K562 (cell line): ENCODE measurements around the gene TMEM181. TPM values are rescaled to one million over a fixed set of nuclear protein-coding genes. Genes with fewer than 3 reads are reported as not detected.

Experiments
- ATAC-seq: fragments of 200-7000 bp; cut with Tn5 transposase; 3 replicates; pipeline ENCODE4 v1.9.1; 2020; ENCODE audit warnings: moderate library complexity
- BruUV-seq: library from RNA; stranded (reverse); fragments of 400-500 nt; replicated peaks from 2 replicates; lab custom pipeline; 2021; lab: Mats Ljungman, UMichigan
- CTCF ChIA-PET: fragments of 300-600 bp; formaldehyde crosslinking; extraction: SDS; loops from one replicate; lab custom pipeline; 2021; ENCODE audit warnings: low intra/inter-chr PET ratio; lab: Yijun Ruan, JAX
- POLR2A ChIA-PET: fragments of 300-600, 350-650 bp; sonication (Branson Sonifier 250); formaldehyde crosslinking; extraction: SDS; loops from one replicate; lab custom pipeline; 2021; ENCODE audit warnings: antibody characterized with exemption, inconsistent platforms; lab: Yijun Ruan, JAX
- DNase-seq, 4 experiments: peaks; one replicate each; pipeline versions ENCODE4 v3.0.0 to v3.0.0-alpha.2; 2011 to 2018; ENCODE audit warnings: low spot score in 3 of 4, mixed read lengths in 3 of 4; ENCODE audit errors: extremely low read depth in 1 of 4
- FAIRE-seq: peaks from 2 replicates; lab custom pipeline; 2011; peaks lifted over from hg19 to GRCh38; lab: Jason Lieb, UNC
- H2AFZ ChIP-seq: 2 replicates; pipeline ENCODE4 v1.6.0; 2011; ENCODE audit warnings: low read depth, low read length, control low read depth, inconsistent platforms
- H3K27ac ChIP-seq: fragments of 200-600 bp; 3 replicates; pipeline ENCODE4 v1.8.0; 2011; ENCODE audit warnings: low read depth, mild to moderate bottlenecking, control low read depth, inconsistent platforms, low read length, moderate library complexity, mixed read lengths; ENCODE audit errors: extremely low read depth
- H3K27me3 ChIP-seq, 2 experiments: fragments of 300-600 bp in 1 of 2; 2 replicates in 1 of 2; 3 replicates in 1 of 2; pipeline versions ENCODE4 v1.6.0 to v1.8.0; 2011; ENCODE audit warnings: inconsistent platforms in 2 of 2, low read length in 2 of 2, mild to moderate bottlenecking in 1 of 2, mixed read lengths in 1 of 2, moderate library complexity in 1 of 2; ENCODE audit not compliant: control insufficient read depth in 2 of 2, insufficient read depth in 2 of 2
- H3K36me3 ChIP-seq: fragments of 300-600 bp; 3 replicates; pipeline ENCODE4 v1.8.0; 2011; ENCODE audit warnings: mild to moderate bottlenecking, low read length, inconsistent platforms; ENCODE audit not compliant: control insufficient read depth, insufficient read depth
- H3K4me1 ChIP-seq, 2 experiments: fragments of 200-600 bp in 1 of 2; replicated peaks in 1 of 2; 2 replicates in 1 of 2; 3 replicates in 1 of 2; pipeline versions ENCODE4 v1.5.1 to v1.8.0; 2011; ENCODE audit warnings: inconsistent platforms in 2 of 2, low read length in 2 of 2, mild to moderate bottlenecking in 1 of 2, mixed read lengths in 1 of 2, moderate library complexity in 1 of 2; ENCODE audit not compliant: control insufficient read depth in 2 of 2, insufficient read depth in 2 of 2
- H3K4me2 ChIP-seq: 2 replicates; pipeline ENCODE4 v1.6.1; 2011; ENCODE audit warnings: low read length, control low read depth, inconsistent platforms, mixed read lengths; ENCODE audit not compliant: insufficient read depth
- H3K4me3 ChIP-seq: fragments of 200-600 bp; sonication (generic), shearing (Covaris generic); 2 replicates; pipeline ENCODE4 v1.5.1; 2016; ENCODE audit warnings: control low read depth, inconsistent platforms
- H3K79me2 ChIP-seq: fragments of 200-600 bp; 3 replicates; pipeline ENCODE4 v1.8.0; 2011; ENCODE audit warnings: low read length, inconsistent platforms; ENCODE audit not compliant: control insufficient read depth, insufficient read depth
- H3K9ac ChIP-seq, 2 experiments: 2 replicates each; pipeline versions ENCODE4 v1.6.0 to v1.6.1; 2011; ENCODE audit warnings: low read depth in 2 of 2, low read length in 2 of 2, control low read depth in 1 of 2, inconsistent platforms in 1 of 2, mild to moderate bottlenecking in 1 of 2, mixed read lengths in 1 of 2; ENCODE audit not compliant: insufficient read depth in 1 of 2
- H3K9me1 ChIP-seq: one replicate; pipeline ENCODE4 v1.6.0; 2011; ENCODE audit warnings: inconsistent platforms, mild to moderate bottlenecking, low read length, moderate library complexity; ENCODE audit not compliant: control insufficient read depth, insufficient read depth
- H3K9me3 ChIP-seq: replicated peaks from 2 replicates; pipeline ENCODE4 v1.5.1; 2011; ENCODE audit warnings: low read depth, low read length, inconsistent platforms; ENCODE audit not compliant: control insufficient read depth, insufficient read depth
- H4K20me1 ChIP-seq: replicated peaks from 2 replicates; pipeline ENCODE4 v1.6.1; 2011; ENCODE audit warnings: low read length, inconsistent platforms, mixed read lengths; ENCODE audit not compliant: control insufficient read depth, insufficient read depth
- HMGXB4 ChIP-seq: sonication (generic); formaldehyde crosslinking; IDR thresholded peaks from 2 replicates; pipeline ENCODE4 v1.8.1; 2023; ENCODE audit warnings: mild to moderate bottlenecking, missing genetic modification reagents
- MCM7 ChIP-seq, 2 experiments: fragments of 450-650 bp; IDR thresholded peaks; 2 replicates each; pipeline ENCODE4 v1.6.1; 2016 to 2018
- POLR2G ChIP-seq: fragments of 200-400 bp; formaldehyde crosslinking; IDR thresholded peaks from 2 replicates; pipeline ENCODE4 v1.6.1; 2017; ENCODE audit warnings: low read depth, mild to moderate bottlenecking, antibody characterized with exemption, low read length, moderate library complexity
- SUPT5H ChIP-seq: fragments of 450-650 bp; IDR thresholded peaks from 2 replicates; pipeline ENCODE4 v1.6.1; 2016
- TRIM28 ChIP-seq: fragments of 450-650 bp; IDR thresholded peaks from 2 replicates; pipeline ENCODE4 v1.6.1; 2017
- WGBS: fragments of 100-300 bp; shearing (Covaris generic); methylation state at CpG from one replicate; pipeline ENCODE4 v1.1.6; 2016; ENCODE audit warnings: low coverage, mixed read lengths; ENCODE audit not compliant: insufficient coverage; ENCODE audit errors: missing lambda C conversion rate; 5-methylcytosine and 5-hydroxymethylcytosine counted together
- in situ Hi-C: fragments of 300-500 bp; cut with MboI; formaldehyde crosslinking; loops from 4 replicates; pipeline ENCODE4 v1.15.0; 2018; ENCODE audit warnings: inconsistent platforms, mixed read lengths
- intact Hi-C: fragments of 100-400 bp; cut with micrococcal nuclease; formaldehyde crosslinking; loops from 2 replicates; pipeline ENCODE4 v1.14.2; 2022
- polyA plus RNA-seq, 8 experiments: library from polyadenylated mRNA; depleted of rRNA in 4 of 8; stranded (reverse) in 5 of 8; unstranded in 3 of 8; fragments of >200 nt; fragmentation: Nextera tagmentation in 2 of 8; fragmentation: Illumina TruSeq in 1 of 8; extraction: Ambion mirVana in 2 of 8; extraction: Trizol in 1 of 8; gene quantifications; 2 replicates each; pipeline versions ENCODE4 v1.2.1 to v1.2.3, GENCODE V29; 2011 to 2014; ENCODE audit warnings: inconsistent platforms in 1 of 8, missing spikeins in 1 of 8
- total RNA-seq, 7 experiments: library from RNA; depleted of rRNA in 6 of 7; stranded (reverse); fragments of >200 nt in 6 of 7; fragmentation: Illumina TruSeq in 2 of 7; extraction: Trizol in 2 of 7; gene quantifications; 2 replicates each; pipeline versions ENCODE4 v1.2.1 to v1.2.3, GENCODE V29; 2011 to 2021; ENCODE audit warnings: low replicate concordance in 1 of 7

Gene TMEM181
- total and polyA plus RNA-seq, 9 of the 15 experiments (the other 6 are each of a cell fraction or from before 2014, with no cell fraction given): 5.6 to 27.2 (median 19.9) TPM

GRCh38 chr6:158635427-158636073 lies 75.7 kb downstream of the TMEM181 start:
- DNase-seq: no peak
- H4K20me1 ChIP-seq: peaks cover 21% of the 10 kb centered on the region
- ChIA-PET POLR2A (interaction anchor here (0.7 kb wide), 1 partner anchor 99 kb away, joined by 3 read pairs; no protein-coding TSS in a partner anchor), CTCF (no interaction called here)
- no peaks in the 10 kb centered on the region for H3K9me1 ChIP-seq
- intact Hi-C loops (no loop called here), in situ Hi-C loops (no loop called here)
- H3K79me2 ChIP-seq: peaks cover 7% of the 10 kb centered on the region; the same call in 2 of the 3 replicates
- no peak for FAIRE-seq
- peaks cover 76% of the 10 kb centered on the region for H3K36me3 ChIP-seq
- no peak for ATAC-seq
- H2AFZ ChIP-seq: no peak overlapping the region
- no peak overlapping the region for H3K27ac ChIP-seq
- 92% methylated on average over 7 of the region's 7 CpGs for WGBS
- H3K9me3 ChIP-seq: no peaks in the 10 kb centered on the region
- BruUV-seq: no TSS peak
- H3K4me3 ChIP-seq: no peak overlapping the region
- no peaks in the 10 kb centered on the region for H3K27me3 ChIP-seq
- peaks cover 14 to 20% of the 10 kb centered on the region in 2 experiments for H3K4me1 ChIP-seq
- H3K4me2 ChIP-seq: no peak overlapping the region
- H3K9ac ChIP-seq: no peak overlapping the region
- TF ChIP-seq HMGXB4: no peak

DNA sequence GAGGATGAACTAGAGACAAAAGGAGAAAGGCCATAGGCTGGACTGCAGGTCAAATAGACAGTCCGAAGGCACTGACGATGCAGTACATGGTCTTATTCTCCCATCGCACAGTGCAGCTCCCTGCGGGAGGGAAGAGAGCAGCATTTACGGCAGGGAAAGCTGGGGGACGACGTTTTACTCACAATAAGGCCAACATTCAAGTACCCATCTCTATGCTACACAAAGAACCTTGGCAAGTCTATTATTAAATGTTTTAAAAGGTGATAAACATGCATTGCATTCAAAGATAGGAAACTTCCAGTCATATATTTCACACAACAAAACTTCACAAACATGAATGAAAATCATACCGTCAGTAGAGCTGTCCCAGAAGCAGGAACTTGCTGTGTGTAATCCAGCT lies 76.9 kb downstream of the TMEM181 start:
- ATAC-seq (no peak), FAIRE-seq (no peak), DNase-seq (no peak)
- H3K79me2 ChIP-seq: peaks cover 17% of the 10 kb centered on the region; the same call in 2 of the 3 replicates
- H3K9ac ChIP-seq: no peak overlapping the region
- H3K27me3 ChIP-seq: no peaks in the 10 kb centered on the region
- no peak overlapping the region for H3K27ac ChIP-seq
- in situ Hi-C loops: no loop called here
- peaks cover 4 to 13% of the 10 kb centered on the region in 2 experiments; a peak in 4 of 5 replicates for H3K4me1 ChIP-seq
- TSS peak; percentile 13 for BruUV-seq
- peaks cover 71% of the 10 kb centered on the region for H3K36me3 ChIP-seq
- 92% methylated on average over 8 of the region's 8 CpGs for WGBS
- no peaks in the 10 kb centered on the region for H3K9me3 ChIP-seq
- intact Hi-C loops: no loop called here
- ChIA-PET CTCF (no interaction called here), POLR2A (interaction anchor here (1.6 kb wide), 1 partner anchor 13 kb away, joined by 4 read pairs; no protein-coding TSS in a partner anchor)
- peaks cover 17% of the 10 kb centered on the region for H4K20me1 ChIP-seq
- no peak overlapping the region for H3K4me3 ChIP-seq
- no peak overlapping the region for H3K4me2 ChIP-seq
- TF ChIP-seq POLR2G (0 out of 2 replicates have a peak, but pooled peaks have one; percentile 23), TRIM28 (no peak), SUPT5H (peak; percentile 39), MCM7 (IDR thresholded peaks at IDR 0.05) (no peak)
- no peaks in the 10 kb centered on the region for H3K9me1 ChIP-seq
- no peak overlapping the region for H2AFZ ChIP-seq
